HG03460 (cell line): ENCODE data around the gene SLC25A29.
"Not testable (repeated sequence)": the region's sequence is repeated elsewhere in the genome, so short reads cannot be mapped to it uniquely, and the experiment has no call there.

Source experiments
- ATAC-seq: cut with Tn5 transposase; IDR thresholded peaks from one replicate; pipeline ENCODE4 v1.9.1; 2021; ENCODE audit not compliant: unreplicated experiment

The SLC25A29 gene

DNA sequence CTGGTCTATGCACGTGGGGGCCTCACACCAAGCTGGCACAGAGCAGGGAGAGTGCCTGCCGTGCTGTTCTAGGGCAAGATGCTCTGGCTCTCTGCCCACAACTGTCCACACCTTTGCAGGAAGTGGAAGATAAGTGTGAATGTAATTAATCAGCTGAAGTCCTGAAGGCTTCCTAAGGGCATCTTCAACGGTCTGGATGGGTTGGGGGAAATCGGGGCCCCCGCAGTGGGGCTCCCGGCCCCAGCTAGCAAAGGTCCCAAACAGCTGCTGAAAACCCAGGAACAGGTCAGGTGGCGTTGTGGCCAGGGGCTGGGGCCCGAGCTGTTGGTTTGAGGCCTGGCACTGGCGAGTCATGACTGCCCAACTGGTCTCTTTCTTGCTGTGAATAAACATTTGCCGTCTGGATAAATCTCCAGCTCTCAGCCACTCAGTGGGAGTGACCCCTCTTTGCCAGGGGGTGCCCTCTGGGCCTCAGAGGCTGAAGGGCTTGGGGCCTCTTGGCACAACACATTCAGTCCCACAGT, 6.7 kb upstream of the SLC25A29 start:
- no peak for ATAC-seq

DNA sequence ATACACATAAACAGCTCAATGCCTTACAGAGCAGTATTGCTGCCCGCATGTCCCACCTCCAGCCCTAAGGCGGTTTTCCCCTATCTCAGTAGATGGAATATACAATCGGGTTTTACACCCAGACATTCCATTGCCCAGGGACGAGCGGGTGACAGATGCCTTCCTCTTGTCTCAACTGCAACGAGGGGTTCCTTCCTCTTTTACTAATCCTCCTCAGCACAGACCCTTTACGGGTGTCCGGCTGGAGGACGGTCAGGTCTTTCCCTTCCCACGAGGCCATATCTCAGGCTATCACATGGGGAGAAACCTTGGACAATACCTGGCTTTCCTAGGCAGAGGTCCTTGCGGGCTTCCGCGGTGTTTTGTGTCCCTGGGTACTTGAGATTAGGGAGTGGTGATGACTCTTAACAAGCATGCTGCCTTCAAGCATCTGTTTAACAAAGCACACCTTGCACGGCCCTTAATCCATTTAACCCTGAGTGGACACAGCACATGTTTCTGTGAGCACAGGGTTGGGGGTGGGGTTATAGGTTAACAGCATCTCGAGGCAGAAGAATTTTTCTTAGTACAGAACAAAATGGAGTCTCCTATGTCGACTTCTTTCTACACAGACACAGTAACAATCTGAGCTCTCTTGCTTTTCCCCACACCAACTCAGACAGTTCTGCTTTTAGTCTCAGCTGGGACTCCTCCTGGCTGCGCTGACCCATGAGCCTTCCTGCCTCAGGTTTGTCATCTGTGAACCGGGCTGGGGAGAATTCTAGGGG, 6.0 kb upstream of the SLC25A29 start:
- not testable (repeated sequence) for ATAC-seq

DNA sequence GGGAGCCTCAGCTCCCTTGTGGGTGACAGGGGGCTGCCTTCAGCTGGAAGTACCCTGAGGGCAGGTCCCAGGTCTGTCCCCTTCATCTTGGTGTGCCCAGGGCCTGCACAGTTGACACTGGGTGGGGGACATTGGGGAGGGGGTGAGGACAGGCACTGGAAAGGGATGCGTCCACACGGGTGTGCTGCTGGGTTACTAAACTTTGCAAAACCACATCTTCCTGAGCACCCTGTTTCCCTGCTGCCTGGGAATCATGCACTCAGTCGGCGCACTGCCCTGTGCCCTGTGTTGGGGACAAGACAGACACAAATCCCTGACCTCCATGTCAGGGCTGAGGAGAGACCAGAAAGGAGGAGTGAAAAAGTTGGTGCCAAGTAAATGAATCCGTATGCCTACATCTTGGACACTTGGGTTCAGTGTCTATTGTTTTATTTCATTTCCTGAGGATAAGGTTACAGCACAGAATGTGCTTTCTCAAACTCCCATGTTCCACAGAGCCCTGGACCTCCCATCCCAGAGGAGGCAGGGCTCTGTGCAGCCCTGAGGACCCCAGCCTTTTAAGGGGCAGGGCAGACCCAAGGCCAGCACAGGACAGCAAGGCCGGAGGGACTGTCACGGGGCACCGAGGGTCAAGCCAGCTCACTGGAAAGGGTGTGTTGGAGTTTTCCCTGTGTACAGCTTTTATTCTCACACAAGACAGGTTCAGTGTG, 2.9 kb upstream of the SLC25A29 start:
- ATAC-seq = no peak

DNA sequence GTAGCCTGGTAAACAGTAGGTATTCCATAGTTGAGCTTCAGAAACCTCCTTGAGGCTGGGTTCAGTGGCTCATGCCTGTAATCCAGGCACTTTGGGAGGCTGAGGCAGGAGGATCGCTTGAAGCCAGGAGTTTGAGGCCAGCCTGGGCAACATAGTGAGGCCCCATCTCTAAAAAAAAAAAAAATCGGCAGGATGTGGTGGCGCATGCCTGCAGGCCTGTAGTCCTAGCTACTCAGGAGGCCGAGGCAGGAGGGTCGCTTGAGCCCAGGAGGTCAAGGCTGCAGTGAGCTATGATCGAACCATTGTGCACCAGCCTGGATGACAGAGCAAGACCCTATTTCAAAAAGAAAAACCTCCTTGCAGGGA, 2.2 kb upstream of the SLC25A29 start:
- ATAC-seq = not testable (repeated sequence)

DNA sequence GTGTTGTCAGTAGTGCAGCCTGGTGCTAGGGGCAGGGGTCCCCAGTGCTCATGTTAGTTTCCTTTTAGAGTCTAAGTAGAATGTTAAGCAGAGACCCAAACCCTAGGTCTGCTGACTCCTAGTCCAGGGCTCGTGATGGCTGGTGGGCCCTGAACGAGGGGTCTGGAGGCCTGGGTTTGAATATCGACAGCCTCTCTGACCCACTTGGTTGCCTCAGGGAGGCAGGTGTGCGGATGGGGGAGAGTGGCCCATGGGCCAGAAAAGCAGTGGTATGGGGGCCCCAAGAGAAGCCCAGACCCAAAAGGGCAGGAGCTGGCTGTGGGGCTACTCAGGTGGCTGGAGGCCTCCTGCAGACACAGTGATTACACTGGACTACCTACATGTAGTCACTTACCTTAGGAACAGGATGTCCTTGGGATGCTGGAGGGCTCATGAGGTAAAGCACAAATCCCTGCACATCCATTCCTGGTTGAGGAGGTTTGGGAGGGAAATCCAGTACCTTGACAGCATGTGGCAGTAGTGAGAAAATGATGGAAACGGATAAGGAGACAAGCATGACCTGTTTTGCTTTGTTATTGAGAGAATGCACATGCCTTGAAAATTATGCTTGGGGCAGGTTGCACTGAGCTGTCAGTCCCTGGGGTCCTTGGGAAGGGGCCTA, 1.7 kb upstream of the SLC25A29 start:
- no peak for ATAC-seq

DNA sequence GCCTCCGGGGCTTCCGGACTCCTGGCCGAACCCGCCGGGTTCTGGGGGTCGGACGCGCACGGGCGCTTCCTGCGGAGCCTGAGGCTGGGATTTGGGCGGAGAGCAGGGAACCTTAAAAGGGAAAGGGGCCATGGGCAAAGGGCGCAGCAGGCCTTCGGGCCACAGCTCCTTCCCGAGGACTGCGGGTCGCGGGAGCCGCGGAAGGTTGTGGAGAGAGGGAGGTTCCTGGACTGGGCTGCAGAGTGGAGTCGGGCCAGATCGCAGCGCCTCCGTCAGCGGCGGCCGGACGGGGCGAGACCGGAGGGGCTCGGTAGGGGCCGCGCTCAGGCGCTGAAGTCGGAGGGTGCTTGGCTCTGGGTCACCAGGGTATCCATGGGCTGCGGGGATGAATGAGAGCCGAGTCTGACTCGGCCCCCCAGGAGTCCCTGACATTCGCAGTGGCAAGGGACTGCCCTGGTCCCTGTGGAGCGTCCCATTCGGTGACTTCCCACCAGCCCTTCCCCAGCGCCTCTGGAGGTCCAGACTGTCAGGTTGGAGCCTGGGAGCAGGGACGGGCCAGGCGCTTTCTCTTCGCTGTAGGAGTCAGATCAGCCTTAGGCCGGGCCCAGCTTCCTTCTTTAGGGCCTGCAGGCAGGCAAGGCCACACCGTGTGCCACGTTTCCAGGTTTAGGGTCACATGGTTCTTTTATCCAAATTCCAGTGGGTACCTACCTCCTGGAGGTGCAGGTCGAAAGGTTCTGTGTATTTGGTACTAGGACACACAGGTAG, 938 bp upstream of the SLC25A29 start:
- no peak for ATAC-seq

DNA sequence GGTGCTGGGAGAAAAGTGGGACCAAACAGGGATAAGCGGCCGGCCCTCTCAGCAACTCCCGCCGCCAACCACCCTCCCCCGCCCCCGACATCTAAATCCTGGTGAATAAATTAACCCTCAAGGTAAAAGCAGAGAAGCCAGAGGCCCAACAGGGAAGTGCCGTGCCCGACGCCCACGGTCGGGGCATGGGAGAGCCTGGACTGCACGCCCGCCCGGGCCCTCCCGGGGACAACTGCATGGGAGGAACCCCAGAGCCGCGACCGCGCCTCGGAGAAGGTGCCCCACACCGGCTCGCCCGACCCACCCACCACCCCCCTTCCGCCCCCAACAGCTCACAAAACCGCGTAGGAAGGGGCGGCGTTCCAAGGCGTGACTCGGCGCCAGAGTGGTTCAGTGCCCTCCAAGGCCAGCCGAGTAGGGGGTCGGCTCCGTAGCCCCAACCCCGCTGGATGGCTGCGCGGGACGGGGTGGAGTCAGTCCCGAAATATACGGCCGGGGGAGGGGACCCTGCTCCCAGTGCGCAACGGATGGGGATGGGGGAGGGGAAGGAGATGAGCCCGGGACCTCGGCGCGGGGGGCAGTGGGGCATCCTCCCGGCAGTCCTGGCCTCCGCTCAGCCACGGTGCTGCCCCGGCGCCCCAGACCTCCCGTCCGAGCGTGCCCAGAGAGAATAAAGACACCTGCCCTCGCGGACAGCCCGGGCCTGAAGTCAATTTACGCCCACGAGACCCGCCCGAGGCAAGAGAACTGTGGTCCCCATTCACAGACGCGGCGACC, 732 bp downstream of the SLC25A29 start:
- no peak for ATAC-seq

DNA sequence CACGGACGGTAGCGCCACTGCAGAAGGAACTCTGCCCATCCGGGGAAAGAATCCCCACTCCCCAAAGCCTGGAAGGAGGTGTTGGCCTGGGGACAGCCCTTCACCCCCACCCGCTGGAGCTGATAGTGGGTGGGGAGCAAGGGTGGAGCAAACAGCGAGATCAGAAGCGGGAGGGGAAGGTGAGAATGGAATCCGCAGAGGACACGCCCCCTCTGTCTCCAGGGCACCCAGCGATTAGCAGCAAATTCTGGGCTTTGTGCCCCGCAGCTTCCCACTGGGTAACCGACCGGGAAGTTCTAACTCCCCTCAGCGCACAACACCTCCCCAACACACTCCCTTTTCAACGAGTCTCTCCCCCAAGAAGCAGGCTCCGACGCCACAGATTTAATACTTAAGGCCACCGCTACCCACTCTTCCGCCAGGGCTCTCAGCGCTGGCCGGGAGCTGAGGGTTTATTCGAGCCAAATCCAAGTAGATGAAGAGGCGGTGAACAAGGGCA, 1.4 kb downstream of the SLC25A29 start:
- no peak for ATAC-seq

DNA sequence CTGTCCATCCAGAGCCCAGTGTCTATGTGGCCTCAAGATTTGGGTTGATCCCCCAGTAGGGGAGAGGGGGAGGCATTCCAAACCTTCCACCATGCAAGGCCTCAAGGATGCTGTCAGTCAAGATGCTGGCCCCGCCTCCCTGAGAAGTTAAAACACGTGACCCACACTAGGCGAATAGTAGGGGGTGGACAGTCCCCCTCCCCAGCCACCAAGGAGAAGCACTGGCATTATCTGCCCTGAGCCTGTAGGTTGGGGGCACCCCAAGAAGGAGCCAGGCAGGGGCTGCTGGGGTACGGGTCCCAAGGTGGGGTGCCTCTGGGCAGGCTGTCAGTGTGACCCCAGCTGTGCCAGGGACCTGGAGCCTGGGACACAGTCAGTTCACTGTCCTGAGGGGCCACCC, 2.3 kb downstream of the SLC25A29 start:
- ATAC-seq = no peak

DNA sequence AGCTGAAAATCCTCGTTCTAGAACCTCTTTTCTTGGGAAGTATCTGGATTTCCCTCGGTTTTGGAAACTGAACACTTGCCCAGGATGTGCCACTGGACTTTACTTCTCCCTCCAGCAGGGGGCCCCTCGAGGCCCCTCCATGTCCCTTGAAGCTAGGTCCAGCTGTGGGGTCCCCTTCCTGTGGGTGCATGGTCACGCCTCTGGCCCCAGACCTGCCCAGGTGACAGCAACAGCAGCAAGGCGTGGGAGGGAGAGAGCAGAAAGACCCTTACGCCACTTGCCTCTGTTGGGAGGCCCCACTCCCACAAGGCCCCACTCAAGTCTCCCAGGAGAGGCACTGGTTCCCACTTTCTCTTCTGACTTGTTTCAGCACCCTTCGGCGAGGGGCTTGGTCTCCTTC, 3.1 kb downstream of the SLC25A29 start:
- ATAC-seq = no peak

DNA sequence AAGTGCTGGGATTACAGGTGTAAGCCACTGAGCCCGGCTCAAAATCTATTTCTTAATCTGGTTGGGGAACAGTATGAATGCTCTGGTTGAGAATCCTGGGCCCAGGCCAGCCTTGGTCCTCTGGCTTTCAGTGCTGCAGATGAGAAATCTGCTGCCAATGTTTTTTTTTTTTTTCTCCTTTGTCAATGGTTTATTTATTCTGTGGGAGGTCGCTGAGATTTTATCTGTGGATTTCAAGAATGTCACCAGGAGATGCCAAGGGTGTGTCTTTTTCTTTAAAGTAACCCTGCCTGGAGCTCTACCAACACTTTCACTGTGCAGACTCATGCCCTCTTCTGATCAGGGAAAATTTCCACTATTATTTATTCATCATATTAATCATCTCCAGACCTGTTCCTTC, 3.6 kb downstream of the SLC25A29 start:
- ATAC-seq = no peak

DNA sequence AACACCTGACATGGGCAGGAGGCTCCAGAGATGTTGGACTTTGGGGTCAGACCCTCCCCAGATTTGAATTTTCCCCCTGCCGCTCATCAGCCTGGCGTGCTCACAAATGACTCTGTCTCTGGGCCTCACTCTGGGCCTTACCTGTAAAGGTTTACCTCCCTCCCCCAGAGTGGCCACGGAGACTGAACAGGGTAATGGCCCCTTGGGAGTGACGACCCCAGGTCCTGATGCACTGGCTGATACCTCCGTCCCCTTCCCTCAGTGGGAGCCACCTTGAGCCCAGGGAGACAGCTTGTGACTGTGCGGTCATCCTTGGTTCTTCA, 7.0 kb downstream of the SLC25A29 start:
- ATAC-seq = no peak

DNA sequence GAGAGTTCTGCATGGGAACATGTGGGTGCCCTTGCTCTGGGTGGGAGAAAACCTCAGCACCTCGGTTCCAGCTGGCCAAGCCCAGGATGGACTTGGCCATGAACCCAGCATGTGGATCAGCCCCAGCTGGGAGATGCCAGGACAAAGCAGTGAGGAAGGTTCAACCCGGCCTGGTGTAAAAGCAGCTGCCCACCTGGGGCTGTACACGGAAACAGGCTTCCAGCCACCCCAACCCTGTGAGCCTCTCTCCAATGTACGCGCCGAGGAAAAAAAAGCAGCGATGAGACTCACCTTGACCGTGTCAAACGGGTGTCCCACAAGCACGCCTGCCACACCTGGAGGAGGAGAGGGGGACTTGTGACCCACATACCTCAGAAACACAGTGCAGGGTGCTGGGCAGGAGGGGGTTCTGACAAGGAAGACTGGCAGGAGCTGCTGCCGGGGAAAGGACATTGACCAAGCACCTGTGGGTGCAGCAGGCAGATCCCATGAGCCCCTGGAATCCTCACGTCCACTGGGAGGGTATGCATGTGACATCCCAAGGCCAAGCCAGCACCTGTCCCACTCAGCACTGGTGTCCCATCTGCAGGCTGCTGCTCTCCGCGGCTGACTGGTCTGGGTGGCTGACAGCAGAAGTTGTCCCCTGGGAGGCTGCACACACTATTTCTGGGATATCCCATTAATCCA, 7.5 kb downstream of the SLC25A29 start:
- no peak for ATAC-seq

DNA sequence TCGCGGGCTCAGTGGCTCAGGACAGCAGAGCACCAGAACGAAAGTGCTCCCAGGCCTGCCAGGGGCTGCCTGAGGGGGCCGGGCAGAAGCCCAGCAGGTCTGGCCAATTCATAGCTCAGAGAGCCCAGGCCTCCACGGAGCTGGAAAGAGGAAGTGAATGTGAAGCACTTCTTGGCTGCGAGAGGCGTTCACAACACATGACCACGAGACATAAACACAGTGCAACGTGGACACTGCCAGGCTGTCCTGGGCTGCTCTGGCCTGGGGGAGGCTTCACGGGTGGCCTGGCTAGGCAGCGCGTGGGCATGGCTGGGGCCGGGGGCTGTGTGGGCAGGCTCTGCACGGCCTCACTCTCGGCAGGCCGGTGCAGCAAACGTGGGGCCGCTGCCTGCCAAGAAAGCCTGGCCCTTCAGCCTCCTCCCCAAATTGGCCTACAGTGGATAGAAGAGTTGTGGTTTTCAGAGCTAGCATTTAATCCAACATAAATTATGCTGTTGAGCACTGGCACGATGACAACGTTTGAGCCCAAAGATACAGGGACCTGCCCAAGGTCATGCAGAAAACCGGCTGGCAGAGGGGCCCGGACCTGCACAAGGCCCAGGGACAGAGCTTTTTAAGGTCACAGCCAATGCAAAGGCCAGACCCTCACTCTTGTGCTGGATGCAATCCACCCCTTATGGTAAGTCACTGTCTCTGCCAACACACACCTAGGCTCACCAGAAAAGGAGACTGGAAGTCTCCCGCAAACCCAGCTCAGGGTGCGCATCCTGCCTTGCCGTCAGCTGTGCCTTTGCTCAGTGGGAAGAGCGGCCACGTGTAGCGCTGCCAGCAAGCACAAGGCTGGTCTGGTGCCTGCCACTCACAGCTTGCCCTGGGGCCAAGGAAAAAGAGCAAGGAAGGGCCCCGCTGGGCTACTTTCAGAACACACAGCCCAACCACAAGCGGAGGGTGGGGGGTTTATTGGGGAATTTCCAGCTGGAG, 8.6 kb downstream of the SLC25A29 start:
- ATAC-seq = peak; percentile 72

DNA sequence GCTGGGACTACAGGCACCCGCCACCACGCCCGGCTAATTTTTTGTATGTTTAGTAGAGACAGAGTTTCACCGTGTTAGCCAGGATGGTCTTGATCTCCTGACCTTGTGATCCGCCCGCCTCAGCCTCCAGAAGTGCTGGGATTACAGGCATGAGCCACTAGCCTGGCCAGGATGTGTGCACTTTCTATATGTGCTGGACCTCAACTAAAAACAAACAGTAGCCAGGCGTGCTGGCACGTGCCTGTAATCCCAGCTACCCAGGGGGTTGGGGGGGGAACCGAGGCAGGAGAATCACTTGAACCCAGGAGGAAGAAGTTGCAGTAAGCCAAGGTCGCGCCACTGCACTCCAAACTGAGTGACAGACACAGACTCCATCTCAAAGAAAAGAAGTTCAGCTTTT, 9.5 kb downstream of the SLC25A29 start:
- ATAC-seq = not testable (repeated sequence)

DNA sequence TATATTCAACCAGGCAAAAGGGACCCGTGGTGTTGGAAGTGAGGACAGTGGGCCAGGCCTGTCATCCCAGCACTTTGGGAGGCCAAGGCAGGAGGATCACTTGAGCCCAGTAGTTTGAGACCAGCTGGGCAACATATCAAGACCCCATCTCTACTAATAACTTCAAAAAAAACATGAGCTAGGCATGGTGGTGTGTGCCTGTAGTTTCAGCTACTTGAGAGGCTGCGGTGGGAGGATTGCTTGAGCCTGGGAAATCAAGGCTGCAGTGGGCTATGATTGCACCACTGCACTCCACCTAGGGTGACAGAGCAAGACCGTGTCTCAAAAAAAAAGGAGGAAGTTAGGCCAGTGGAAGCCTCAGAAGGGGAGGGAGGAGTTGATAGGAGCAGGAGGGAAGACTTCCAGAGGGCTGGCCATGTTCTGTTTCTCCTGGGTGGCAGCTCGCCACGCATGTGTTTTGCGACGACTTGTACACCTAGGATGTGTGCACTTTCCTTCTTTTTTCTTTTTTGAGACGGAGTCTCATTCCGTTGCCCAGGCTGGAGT, 10.1 kb downstream of the SLC25A29 start:
- ATAC-seq = no peak

DNA sequence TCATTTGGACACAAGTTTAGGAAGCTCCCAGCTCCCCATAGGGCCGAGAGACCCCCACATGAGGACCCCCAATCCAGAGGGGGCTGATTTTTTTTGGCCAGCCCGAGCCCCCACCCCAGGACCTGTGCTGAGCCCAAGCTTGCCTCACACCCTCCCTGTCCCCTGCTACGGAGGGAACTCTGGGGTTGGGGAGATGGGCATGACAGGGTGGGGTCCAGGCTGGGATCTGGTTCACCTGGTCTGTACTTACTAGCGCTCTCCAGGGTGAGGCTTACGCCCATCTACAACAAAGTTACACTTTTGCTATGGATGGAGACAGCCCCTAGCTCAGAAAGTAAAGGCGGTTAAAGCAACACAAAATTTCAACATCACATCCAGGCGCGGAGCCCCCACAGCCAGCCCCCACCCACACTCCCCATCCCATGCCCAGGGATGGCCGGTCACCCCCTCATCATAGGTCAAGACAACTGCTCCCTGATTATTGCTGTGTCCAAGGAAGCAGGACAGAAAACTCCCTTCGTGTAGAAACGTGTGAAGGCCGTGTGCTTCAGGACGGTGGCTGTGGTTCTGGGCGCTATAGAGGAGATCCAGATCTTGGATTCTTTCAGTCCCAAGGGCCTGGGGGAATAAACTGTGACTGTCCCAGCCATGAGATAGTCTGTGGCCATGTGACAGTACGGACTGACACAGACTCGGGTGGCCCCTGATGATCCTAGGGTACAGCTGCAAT, 10.7 kb downstream of the SLC25A29 start:
- no peak for ATAC-seq

DNA sequence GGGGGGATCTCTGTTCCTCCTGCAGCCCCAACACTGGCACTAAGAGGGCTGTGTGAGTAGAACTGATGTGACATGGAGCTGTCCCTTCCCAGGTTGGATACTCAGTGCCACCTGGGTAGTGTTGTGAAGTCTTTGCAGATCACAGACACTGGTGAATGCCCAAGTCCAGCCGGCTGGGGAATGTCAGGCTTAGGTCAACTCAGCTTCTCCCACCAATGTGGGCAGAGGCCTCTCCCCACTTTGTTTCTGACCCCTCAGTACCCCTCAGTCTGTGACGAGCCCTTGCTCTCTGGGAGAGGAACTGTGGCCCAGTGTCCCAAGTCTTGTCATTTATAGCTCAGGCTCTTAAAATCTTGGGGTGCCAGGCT, 11.3 kb downstream of the SLC25A29 start:
- ATAC-seq = no peak
